ENCODE results near the gene MON1B. TPM values are rescaled to one million over a fixed set of nuclear protein-coding genes. Genes with fewer than 3 reads are reported as not detected.

MON1B gene
- total RNA-seq, 1 experiment from 2014 or later, result 49.1 TPM

DNA sequence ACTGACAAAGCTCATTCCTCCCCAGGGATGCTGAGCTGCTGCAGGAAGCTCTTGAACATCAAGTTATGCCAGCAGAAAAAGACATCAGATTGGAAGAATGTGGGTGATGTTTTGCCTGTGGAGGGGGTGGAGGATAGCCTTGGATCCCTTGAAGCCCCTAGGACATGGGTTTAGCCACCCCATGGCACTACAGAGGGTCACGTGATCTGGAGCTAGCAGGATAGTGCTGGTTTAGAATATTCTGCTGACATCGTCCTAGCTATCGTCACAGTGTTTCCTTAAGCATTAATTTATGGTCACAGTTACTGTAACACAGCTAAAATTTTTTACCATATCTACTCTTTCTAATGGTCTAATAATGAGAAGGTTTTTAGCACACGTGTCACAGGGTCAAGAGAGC lies 20.2 kb upstream of the MON1B start:
- CTCF ChIA-PET, result interaction anchor here (0.9 to 2.4 kb wide), 10 partner anchors 11 to 1369 kb away, joined by 3 to 6 read pairs (median 4); no protein-coding TSS in a partner anchor
- no peaks in the 10 kb centered on the region; the same call in 1 of the 2 replicates for H3K27me3 Mint-ChIP-seq (ENCODE audit: low read depth)
- H3K4me3 Mint-ChIP-seq, result no peak overlapping the region
- no peak for DNase-seq (ENCODE audit: low spot score)
- H3K36me3 Mint-ChIP-seq, result no peaks in the 10 kb centered on the region
- ATAC-seq, result no peak
- POLR2A ChIA-PET, result no interaction called here
- H3K9me3 Mint-ChIP-seq, result peaks cover 30% of the 10 kb centered on the region
- TF ChIP-seq, protein P1, sequence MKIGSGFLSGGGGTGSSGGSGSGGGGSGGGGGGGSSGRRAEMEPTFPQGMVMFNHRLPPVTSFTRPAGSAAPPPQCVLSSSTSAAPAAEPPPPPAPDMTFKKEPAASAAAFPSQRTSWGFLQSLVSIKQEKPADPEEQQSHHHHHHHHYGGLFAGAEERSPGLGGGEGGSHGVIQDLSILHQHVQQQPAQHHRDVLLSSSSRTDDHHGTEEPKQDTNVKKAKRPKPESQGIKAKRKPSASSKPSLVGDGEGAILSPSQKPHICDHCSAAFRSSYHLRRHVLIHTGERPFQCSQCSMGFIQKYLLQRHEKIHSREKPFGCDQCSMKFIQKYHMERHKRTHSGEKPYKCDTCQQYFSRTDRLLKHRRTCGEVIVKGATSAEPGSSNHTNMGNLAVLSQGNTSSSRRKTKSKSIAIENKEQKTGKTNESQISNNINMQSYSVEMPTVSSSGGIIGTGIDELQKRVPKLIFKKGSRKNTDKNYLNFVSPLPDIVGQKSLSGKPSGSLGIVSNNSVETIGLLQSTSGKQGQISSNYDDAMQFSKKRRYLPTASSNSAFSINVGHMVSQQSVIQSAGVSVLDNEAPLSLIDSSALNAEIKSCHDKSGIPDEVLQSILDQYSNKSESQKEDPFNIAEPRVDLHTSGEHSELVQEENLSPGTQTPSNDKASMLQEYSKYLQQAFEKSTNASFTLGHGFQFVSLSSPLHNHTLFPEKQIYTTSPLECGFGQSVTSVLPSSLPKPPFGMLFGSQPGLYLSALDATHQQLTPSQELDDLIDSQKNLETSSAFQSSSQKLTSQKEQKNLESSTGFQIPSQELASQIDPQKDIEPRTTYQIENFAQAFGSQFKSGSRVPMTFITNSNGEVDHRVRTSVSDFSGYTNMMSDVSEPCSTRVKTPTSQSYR (CRISPR knock-in tag; IDR thresholded peaks at IDR 0.05), result no peak
- no peak for TF ChIP-seq TEAD1 (CRISPR knock-in tag; IDR thresholded peaks at IDR 0.05)
- no peak for TF ChIP-seq CREM (CRISPR knock-in tag; IDR thresholded peaks at IDR 0.05)
- H3K27ac Mint-ChIP-seq, result no peak overlapping the region
- H3K4me1 Mint-ChIP-seq, result no peaks in the 10 kb centered on the region

DNA sequence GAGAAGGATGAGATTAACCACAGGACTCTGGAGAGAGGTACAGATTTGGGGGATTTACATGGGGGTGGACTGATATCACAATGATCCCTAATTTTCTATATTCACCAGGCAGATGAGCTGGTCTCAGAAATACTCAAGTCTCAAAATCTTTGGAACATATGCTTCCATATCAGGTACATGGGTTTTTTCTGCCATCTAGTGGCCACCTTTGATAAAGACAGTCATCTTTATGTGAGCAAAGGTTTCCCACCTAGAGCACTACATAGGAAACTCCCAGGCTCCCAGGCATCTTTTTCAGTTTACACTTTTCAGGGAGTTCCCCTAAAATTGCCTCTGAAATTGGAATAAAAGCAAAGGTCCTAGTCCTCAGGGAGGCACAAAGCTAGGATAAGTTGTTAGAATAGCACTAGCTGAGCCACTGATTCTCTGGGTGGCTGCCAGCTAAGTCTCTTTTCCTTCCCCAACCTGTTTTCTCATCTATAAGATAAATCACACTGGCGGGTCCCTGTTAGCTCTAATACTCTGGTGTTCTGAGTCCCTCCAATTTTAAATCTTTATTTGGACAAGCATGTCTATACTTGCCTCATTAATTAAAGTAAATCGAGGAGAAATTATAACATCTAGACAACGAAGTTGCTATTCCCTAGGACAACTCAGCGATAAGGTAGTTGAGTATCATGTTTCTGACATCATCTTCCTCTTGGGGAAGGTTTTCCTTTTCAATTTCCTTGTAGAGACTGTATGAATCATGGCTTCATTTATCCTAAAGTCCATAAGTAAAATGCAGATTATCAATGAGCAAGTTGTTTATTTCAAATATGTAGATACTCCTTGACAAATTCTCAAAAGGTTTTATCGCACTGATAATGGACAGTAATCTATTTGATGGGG lies 19.0 kb upstream of the MON1B start:
- Mint-ChIP-seq H3K27ac (no peak overlapping the region), H3K4me3 (no peak overlapping the region), H3K36me3 (no peaks in the 10 kb centered on the region), H3K27me3 (ENCODE audit: low read depth) (no peaks in the 10 kb centered on the region; the same call in 1 of the 2 replicates), H3K9me3 (peaks cover 28% of the 10 kb centered on the region), H3K4me1 (no peaks in the 10 kb centered on the region)
- DNase-seq (ENCODE audit: low spot score) (no peak), ATAC-seq (peak; percentile 67)
- TF ChIP-seq SMAD4 (CRISPR knock-in tag; IDR thresholded peaks at IDR 0.05), result no peak
- TF ChIP-seq, protein P2, sequence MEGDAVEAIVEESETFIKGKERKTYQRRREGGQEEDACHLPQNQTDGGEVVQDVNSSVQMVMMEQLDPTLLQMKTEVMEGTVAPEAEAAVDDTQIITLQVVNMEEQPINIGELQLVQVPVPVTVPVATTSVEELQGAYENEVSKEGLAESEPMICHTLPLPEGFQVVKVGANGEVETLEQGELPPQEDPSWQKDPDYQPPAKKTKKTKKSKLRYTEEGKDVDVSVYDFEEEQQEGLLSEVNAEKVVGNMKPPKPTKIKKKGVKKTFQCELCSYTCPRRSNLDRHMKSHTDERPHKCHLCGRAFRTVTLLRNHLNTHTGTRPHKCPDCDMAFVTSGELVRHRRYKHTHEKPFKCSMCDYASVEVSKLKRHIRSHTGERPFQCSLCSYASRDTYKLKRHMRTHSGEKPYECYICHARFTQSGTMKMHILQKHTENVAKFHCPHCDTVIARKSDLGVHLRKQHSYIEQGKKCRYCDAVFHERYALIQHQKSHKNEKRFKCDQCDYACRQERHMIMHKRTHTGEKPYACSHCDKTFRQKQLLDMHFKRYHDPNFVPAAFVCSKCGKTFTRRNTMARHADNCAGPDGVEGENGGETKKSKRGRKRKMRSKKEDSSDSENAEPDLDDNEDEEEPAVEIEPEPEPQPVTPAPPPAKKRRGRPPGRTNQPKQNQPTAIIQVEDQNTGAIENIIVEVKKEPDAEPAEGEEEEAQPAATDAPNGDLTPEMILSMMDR (IDR thresholded peaks at IDR 0.05), result peak; percentile 74
- POLR2A ChIA-PET, result no interaction called here
- CTCF ChIA-PET, result interaction anchor here (0.5 to 2.4 kb wide), 16 partner anchors 8 to 1444 kb away, joined by 3 to 6 read pairs (median 4); no protein-coding TSS in a partner anchor

GRCh38 chr16:77172951-77173350 lies 18.0 kb upstream of the MON1B start:
- POLR2A ChIA-PET, result no interaction called here
- Mint-ChIP-seq H3K27me3 (ENCODE audit: low read depth) (no peaks in the 10 kb centered on the region; the same call in 1 of the 2 replicates), H3K9me3 (peaks cover 22% of the 10 kb centered on the region), H3K27ac (no peak overlapping the region), H3K4me1 (no peaks in the 10 kb centered on the region), H3K36me3 (no peaks in the 10 kb centered on the region), H3K4me3 (no peak overlapping the region)
- no peak for ATAC-seq
- CTCF ChIA-PET, result no interaction called here
- TF ChIP-seq GTF2I (CRISPR knock-in tag; conservative IDR thresholded peaks at IDR 0.05), result no peak
- TF ChIP-seq MXD4 (CRISPR knock-in tag; IDR thresholded peaks at IDR 0.05; ENCODE audit: borderline replicate concordance), result no peak
- TF ChIP-seq, protein P3, sequence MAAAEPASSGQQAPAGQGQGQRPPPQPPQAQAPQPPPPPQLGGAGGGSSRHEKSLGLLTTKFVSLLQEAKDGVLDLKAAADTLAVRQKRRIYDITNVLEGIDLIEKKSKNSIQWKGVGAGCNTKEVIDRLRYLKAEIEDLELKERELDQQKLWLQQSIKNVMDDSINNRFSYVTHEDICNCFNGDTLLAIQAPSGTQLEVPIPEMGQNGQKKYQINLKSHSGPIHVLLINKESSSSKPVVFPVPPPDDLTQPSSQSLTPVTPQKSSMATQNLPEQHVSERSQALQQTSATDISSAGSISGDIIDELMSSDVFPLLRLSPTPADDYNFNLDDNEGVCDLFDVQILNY (CRISPR knock-in tag; IDR thresholded peaks at IDR 0.05), result no peak
- no peak for TF ChIP-seq ZNF219 (CRISPR knock-in tag; IDR thresholded peaks at IDR 0.05; ENCODE audit: borderline replicate concordance)
- TF ChIP-seq CREM (CRISPR knock-in tag; IDR thresholded peaks at IDR 0.05), result no peak
- TF ChIP-seq CDX4 (CRISPR knock-in tag; IDR thresholded peaks at IDR 0.05; ENCODE audit: borderline replicate concordance), result no peak
- TF ChIP-seq, protein P1 (CRISPR knock-in tag; IDR thresholded peaks at IDR 0.05), result no peak
- no peak for TF ChIP-seq HMGA2 (CRISPR knock-in tag; IDR thresholded peaks at IDR 0.05)
- TF ChIP-seq, protein P4, sequence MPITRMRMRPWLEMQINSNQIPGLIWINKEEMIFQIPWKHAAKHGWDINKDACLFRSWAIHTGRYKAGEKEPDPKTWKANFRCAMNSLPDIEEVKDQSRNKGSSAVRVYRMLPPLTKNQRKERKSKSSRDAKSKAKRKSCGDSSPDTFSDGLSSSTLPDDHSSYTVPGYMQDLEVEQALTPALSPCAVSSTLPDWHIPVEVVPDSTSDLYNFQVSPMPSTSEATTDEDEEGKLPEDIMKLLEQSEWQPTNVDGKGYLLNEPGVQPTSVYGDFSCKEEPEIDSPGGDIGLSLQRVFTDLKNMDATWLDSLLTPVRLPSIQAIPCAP (CRISPR knock-in tag; IDR thresholded peaks at IDR 0.05), result no peak
- TF ChIP-seq ZMAT4 (CRISPR knock-in tag; IDR thresholded peaks at IDR 0.05), result no peak
- DNase-seq (ENCODE audit: low spot score), result no peak

All from WTC11 (cell line).